Upper lobe of left lung (tissue), 6 donors: ENCODE data around the gene ATIC. TPM values are rescaled to one million over a fixed set of nuclear protein-coding genes. Genes with fewer than 3 reads are reported as not detected.

Experiments used
- ATAC-seq, 2 donors: fragments of 200-7000 bp; cut with Tn5 transposase; one replicate each; pipeline ENCODE4 v1.9.1; 2022; ENCODE audit warnings: mild to moderate bottlenecking in 2 of 2, moderate library complexity in 2 of 2; ENCODE audit not compliant: low FRiP score in 2 of 2
- DNase-seq, 2 donors: peaks; one replicate each; pipeline ENCODE4 v3.0.0-alpha.2; 2019 to 2020
- H3K27ac ChIP-seq, 4 donors: fragments of 200-600 bp; sonication (generic); one replicate each; pipeline ENCODE4 v1.5.1; 2016 to 2019
- H3K27me3 ChIP-seq, 4 donors: fragments of 200-600 bp; sonication (generic); one replicate each; pipeline ENCODE4 v1.5.1; 2017 to 2019
- H3K36me3 ChIP-seq, 4 donors: fragments of 200-600 bp; sonication (generic); one replicate each; pipeline ENCODE4 v1.5.1; 2016 to 2019
- H3K4me1 ChIP-seq, 4 donors: fragments of 200-600 bp; sonication (generic); one replicate each; pipeline ENCODE4 v1.5.1; 2018 to 2019
- H3K4me3 ChIP-seq, 4 donors: fragments of 200-600 bp; sonication (generic); one replicate each; pipeline ENCODE4 v1.5.1; 2017 to 2019; ENCODE audit warnings: mild to moderate bottlenecking in 2 of 4, moderate library complexity in 1 of 4
- H3K9me3 ChIP-seq, 4 donors: fragments of 200-600 bp; sonication (generic); one replicate each; pipeline ENCODE4 v1.5.1; 2018 to 2019
- CTCF ChIP-seq, 6 experiments: fragments of 450-650 bp in 4 of 6; fragments of 200-600 bp in 2 of 6; sonication (generic) in 2 of 6; IDR thresholded peaks; one replicate each; pipeline ENCODE4 v1.5.1; 2016 to 2019; ENCODE audit warnings: antibody characterized with exemption in 6 of 6
- EP300 ChIP-seq, 4 donors: sonication (generic); formaldehyde crosslinking; IDR thresholded peaks; one replicate each; pipeline ENCODE4 v1.5.1; 2017; ENCODE audit warnings: antibody characterized with exemption in 4 of 4, control low read depth in 2 of 4
- POLR2A ChIP-seq, 4 donors: fragments of 450-650 bp; IDR thresholded peaks; one replicate each; pipeline ENCODE4 v1.5.1; 2016 to 2017; ENCODE audit warnings: antibody characterized with exemption in 4 of 4, mild to moderate bottlenecking in 2 of 4
- POLR2AphosphoS5 ChIP-seq, 2 donors: sonication (generic); formaldehyde crosslinking; IDR thresholded peaks; one replicate each; pipeline ENCODE4 v1.5.1; 2017; ENCODE audit warnings: antibody characterized with exemption in 2 of 2
- WGBS, 2 donors: methylation state at CpG; one replicate each; pipeline ENCODE4 v1.1.5; 2017 to 2018; 5-methylcytosine and 5-hydroxymethylcytosine counted together
- total RNA-seq, 6 donors: library from RNA; depleted of rRNA in 4 of 6; stranded (reverse); fragments of >200 nt in 4 of 6; gene quantifications; one replicate each; pipeline versions ENCODE4 v1.1.0 to v1.2.1, GENCODE V29; 2016 to 2021
- donor health status: DM: no; HTN: no; CAD: no; lungs with moderate emphysema.
- donor health status: DM: no; HTN: yes; CAD: no; lungs with severe emphysema.

Gene ATIC
- total RNA-seq, 6 donors from 2014 or later, result 25.1 to 69.2 (median 56.6) TPM

DNA sequence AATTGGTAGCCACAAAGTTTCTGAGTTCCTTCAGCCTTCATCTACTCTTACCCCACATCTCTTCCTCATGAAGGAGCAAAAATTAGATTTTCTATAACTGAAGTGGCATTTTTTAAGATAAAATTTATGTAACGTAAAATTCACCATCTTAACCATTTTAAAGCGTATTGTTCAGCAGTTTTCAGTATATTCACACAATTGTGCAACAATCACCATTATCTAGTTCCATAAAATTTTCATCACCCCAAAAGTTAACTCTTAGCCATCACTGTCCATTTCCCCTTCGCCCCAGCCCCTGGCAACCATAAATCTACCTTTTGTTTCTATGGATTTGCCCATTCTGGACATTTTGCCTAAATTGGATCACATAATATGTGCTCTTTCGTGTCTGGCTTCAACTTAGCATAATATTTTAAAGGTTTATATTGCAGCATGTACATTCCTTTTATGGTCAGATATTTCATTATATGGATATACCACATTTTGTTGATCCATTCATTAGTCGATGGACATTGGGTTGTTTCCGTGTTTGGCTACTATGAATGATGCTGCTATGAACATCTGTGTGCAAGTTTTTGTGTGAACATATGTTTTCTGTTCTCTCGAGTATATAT, 44.6 kb downstream of the ATIC start:
- Histone ChIP-seq H3K4me1 (no peaks in the 10 kb centered on the region), H3K9me3 (no peaks in the 10 kb centered on the region), H3K27me3 (no peaks in the 10 kb centered on the region), H3K27ac (no peak overlapping the region), H3K36me3 (peaks cover 0 to 11% (median 3%) of the 10 kb centered on the region in 4 donors), H3K4me3 (no peak overlapping the region)
- ATAC-seq, result no peak
- DNase-seq, result no peak
- TF ChIP-seq EP300 (IDR thresholded peaks at IDR 0.05) (no peak), POLR2AphosphoS5 (IDR thresholded peaks at IDR 0.05) (no peak), POLR2A (IDR thresholded peaks at IDR 0.05) (no peak), CTCF (IDR thresholded peaks at IDR 0.05) (no peak)
- 91 to 92% methylated on average over 7 of the region's 7 CpGs for WGBS, 2 donors

GRCh38 chr2:215356948-215357461, 45.1 kb downstream of the ATIC start:
- Histone ChIP-seq H3K27ac (no peak overlapping the region), H3K4me1 (no peaks in the 10 kb centered on the region), H3K27me3 (no peaks in the 10 kb centered on the region), H3K36me3 (peaks cover 0 to 16% (median 3%) of the 10 kb centered on the region in 4 donors), H3K4me3 (no peak overlapping the region), H3K9me3 (no peaks in the 10 kb centered on the region)
- WGBS, 2 donors, result 83 to 86% methylated on average over 9 of the region's 9 CpGs
- no peak for DNase-seq
- no peak for ATAC-seq
- no peak for TF ChIP-seq EP300 (IDR thresholded peaks at IDR 0.05)
- no peak for TF ChIP-seq POLR2AphosphoS5 (IDR thresholded peaks at IDR 0.05)
- no peak for TF ChIP-seq CTCF (IDR thresholded peaks at IDR 0.05)
- no peak for TF ChIP-seq POLR2A (IDR thresholded peaks at IDR 0.05)

DNA sequence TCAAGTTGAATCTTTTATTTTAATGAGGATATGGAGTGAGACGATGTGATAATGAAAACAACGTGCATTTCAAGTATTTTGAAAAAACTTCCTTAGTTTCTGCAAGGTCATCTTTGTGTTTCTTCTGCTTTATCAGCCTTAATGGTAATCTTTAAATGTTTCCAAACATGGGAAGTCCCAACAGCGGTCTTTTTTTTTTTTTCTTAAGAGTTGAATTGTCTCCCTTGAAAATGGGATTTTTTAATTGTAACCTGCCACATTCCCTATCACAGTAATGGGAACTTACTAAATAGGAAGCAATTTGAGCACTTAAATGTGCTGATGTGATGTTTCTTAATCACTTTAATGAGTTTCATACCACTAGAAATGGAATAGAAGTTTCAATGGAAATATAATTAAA, 45.8 kb downstream of the ATIC start:
- DNase-seq (no peak), ATAC-seq (no peak)
- H3K27me3 ChIP-seq, result no peaks in the 10 kb centered on the region
- TF ChIP-seq POLR2A (IDR thresholded peaks at IDR 0.05) (no peak), POLR2AphosphoS5 (IDR thresholded peaks at IDR 0.05) (no peak)
- H3K9me3 ChIP-seq, result no peaks in the 10 kb centered on the region
- H3K36me3 ChIP-seq, result peaks cover 3 to 22% (median 8%) of the 10 kb centered on the region in 4 donors
- H3K4me1 ChIP-seq, result no peaks in the 10 kb centered on the region
- H3K4me3 ChIP-seq, result no peak overlapping the region
- no peak overlapping the region for H3K27ac ChIP-seq
- WGBS, 2 donors, result 71 to 78% methylated on average over 3 of the region's 3 CpGs

GRCh38 chr2:215358312-215358845, 46.5 kb downstream of the ATIC start:
- WGBS, 2 donors, result 89 to 93% methylated on average over 4 of the region's 4 CpGs
- H3K36me3 ChIP-seq, result peaks cover 4 to 28% (median 9%) of the 10 kb centered on the region in 4 donors

More at GRCh38 chr2:215358312-215358845, 46.5 kb downstream of the ATIC start:
- no peak for TF ChIP-seq POLR2AphosphoS5 (IDR thresholded peaks at IDR 0.05)
- no peak for TF ChIP-seq EP300 (IDR thresholded peaks at IDR 0.05)
- no peak for TF ChIP-seq CTCF (IDR thresholded peaks at IDR 0.05)
- no peak for TF ChIP-seq POLR2A (IDR thresholded peaks at IDR 0.05)
- Histone ChIP-seq H3K27ac (no peak overlapping the region), H3K4me1 (no peaks in the 10 kb centered on the region), H3K27me3 (no peaks in the 10 kb centered on the region), H3K9me3 (no peaks in the 10 kb centered on the region), H3K4me3 (no peak overlapping the region)
- DNase-seq, result no peak
- ATAC-seq, result no peak
